ENCODE data around the gene MYO15B.

Gene MYO15B

DNA sequence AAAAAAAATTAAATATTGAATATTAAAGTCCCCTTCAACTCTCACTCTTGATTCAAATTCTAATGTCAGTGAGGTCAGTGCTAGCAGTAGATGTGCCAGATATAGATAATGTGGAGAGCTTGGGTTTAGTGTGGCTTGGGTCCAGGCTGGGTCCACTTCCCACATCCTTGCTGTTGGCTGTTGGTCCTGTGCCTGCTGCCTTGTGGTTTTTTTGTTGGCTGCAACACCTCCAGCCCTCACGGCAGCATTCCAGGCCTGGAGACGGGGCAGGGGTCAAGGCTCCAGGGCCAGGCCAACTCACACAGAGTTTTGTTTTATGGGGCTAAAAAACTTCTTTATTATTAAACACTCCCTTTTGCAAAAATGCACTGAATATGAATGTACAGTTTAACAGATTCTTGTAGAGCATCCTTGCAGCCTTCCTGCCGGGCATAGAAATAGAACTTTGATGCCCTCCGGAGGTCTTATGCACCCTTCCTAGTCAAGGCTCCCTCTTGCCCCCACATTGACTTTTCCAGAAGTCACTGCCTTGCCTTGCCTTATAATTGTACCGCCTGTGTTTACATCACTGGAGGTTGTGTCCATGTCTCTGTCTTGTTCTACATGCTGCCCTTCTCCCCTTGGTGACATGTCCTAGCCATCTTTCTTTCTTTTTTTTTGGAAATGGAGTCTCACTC is 25.5 kb upstream of the MYO15B start:
- H3K9ac ChIP-seq (ENCODE audit: low read depth, low read length, poor library complexity, severe bottlenecking): no peak overlapping the region

GRCh38 chr17:75563063-75563758 is 24.4 kb upstream of the MYO15B start:
- Histone ChIP-seq H3K9me3 (ENCODE audit: insufficient read depth, low read depth, low read length) (no peaks in the 10 kb centered on the region), H3K36me3 (ENCODE audit: insufficient read depth, low read length) (no peaks in the 10 kb centered on the region), H2AFZ (ENCODE audit: low read length) (no peak overlapping the region), H3K79me2 (ENCODE audit: insufficient read depth, low read length) (no peaks in the 10 kb centered on the region), H3K9me2 (replicated peaks; ENCODE audit: low read depth, low read length) (no peaks in the 10 kb centered on the region), H4K20me1 (ENCODE audit: insufficient read depth, low read length, poor library complexity, severe bottlenecking) (no peaks in the 10 kb centered on the region), H3K4me1 (ENCODE audit: insufficient read depth, low read length, poor library complexity, severe bottlenecking) (no peaks in the 10 kb centered on the region), H3F3A (ENCODE audit: low read depth) (no peaks in the 10 kb centered on the region), H3K4me3 (ENCODE audit: low read length, poor library complexity, severe bottlenecking) (no peak overlapping the region), H3K4me2 (ENCODE audit: low read depth, low read length, poor library complexity, severe bottlenecking) (no peak overlapping the region), H3K27me3 (ENCODE audit: insufficient read depth, low read length, poor library complexity, severe bottlenecking) (no peaks in the 10 kb centered on the region), H3K9ac (ENCODE audit: low read depth, low read length, poor library complexity, severe bottlenecking) (no peak overlapping the region)
- TF ChIP-seq EZH2phosphoT487 (IDR thresholded peaks at IDR 0.05; ENCODE audit: borderline replicate concordance): no peak
- TF ChIP-seq, protein P1, sequence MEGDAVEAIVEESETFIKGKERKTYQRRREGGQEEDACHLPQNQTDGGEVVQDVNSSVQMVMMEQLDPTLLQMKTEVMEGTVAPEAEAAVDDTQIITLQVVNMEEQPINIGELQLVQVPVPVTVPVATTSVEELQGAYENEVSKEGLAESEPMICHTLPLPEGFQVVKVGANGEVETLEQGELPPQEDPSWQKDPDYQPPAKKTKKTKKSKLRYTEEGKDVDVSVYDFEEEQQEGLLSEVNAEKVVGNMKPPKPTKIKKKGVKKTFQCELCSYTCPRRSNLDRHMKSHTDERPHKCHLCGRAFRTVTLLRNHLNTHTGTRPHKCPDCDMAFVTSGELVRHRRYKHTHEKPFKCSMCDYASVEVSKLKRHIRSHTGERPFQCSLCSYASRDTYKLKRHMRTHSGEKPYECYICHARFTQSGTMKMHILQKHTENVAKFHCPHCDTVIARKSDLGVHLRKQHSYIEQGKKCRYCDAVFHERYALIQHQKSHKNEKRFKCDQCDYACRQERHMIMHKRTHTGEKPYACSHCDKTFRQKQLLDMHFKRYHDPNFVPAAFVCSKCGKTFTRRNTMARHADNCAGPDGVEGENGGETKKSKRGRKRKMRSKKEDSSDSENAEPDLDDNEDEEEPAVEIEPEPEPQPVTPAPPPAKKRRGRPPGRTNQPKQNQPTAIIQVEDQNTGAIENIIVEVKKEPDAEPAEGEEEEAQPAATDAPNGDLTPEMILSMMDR (conservative IDR thresholded peaks at IDR 0.05; ENCODE audit: low read length): no peak

More for the DNA sequence above, 25.5 kb upstream of the MYO15B start:
- H3K9me3 ChIP-seq (ENCODE audit: insufficient read depth, low read depth, low read length): no peaks in the 10 kb centered on the region
- no peaks in the 10 kb centered on the region for H3K9me2 ChIP-seq (replicated peaks; ENCODE audit: low read depth, low read length)
- no peaks in the 10 kb centered on the region for H3K36me3 ChIP-seq (ENCODE audit: insufficient read depth, low read length)
- H3K4me2 ChIP-seq (ENCODE audit: low read depth, low read length, poor library complexity, severe bottlenecking): no peak overlapping the region
- no peaks in the 10 kb centered on the region for H4K20me1 ChIP-seq (ENCODE audit: insufficient read depth, low read length, poor library complexity, severe bottlenecking)
- no peak for TF ChIP-seq EZH2phosphoT487 (IDR thresholded peaks at IDR 0.05; ENCODE audit: borderline replicate concordance)
- TF ChIP-seq, protein P1 (conservative IDR thresholded peaks at IDR 0.05; ENCODE audit: low read length): no peak
- H2AFZ ChIP-seq (ENCODE audit: low read length): no peak overlapping the region
- H3K27me3 ChIP-seq (ENCODE audit: insufficient read depth, low read length, poor library complexity, severe bottlenecking): no peaks in the 10 kb centered on the region
- H3K79me2 ChIP-seq (ENCODE audit: insufficient read depth, low read length): no peaks in the 10 kb centered on the region
- H3K4me1 ChIP-seq (ENCODE audit: insufficient read depth, low read length, poor library complexity, severe bottlenecking): no peaks in the 10 kb centered on the region
- H3K4me3 ChIP-seq (ENCODE audit: low read length, poor library complexity, severe bottlenecking): no peak overlapping the region
- no peaks in the 10 kb centered on the region for H3F3A ChIP-seq (ENCODE audit: low read depth)

GRCh38 chr17:75564195-75564594 is 23.4 kb upstream of the MYO15B start:
- Histone ChIP-seq H3K4me3 (ENCODE audit: low read length, poor library complexity, severe bottlenecking) (no peak overlapping the region), H4K20me1 (ENCODE audit: insufficient read depth, low read length, poor library complexity, severe bottlenecking) (no peaks in the 10 kb centered on the region), H3K4me1 (ENCODE audit: insufficient read depth, low read length, poor library complexity, severe bottlenecking) (no peaks in the 10 kb centered on the region), H3K79me2 (ENCODE audit: insufficient read depth, low read length) (no peaks in the 10 kb centered on the region), H3K27me3 (ENCODE audit: insufficient read depth, low read length, poor library complexity, severe bottlenecking) (no peaks in the 10 kb centered on the region), H2AFZ (ENCODE audit: low read length) (no peak overlapping the region), H3K36me3 (ENCODE audit: insufficient read depth, low read length) (no peaks in the 10 kb centered on the region), H3K9ac (ENCODE audit: low read depth, low read length, poor library complexity, severe bottlenecking) (no peak overlapping the region), H3K4me2 (ENCODE audit: low read depth, low read length, poor library complexity, severe bottlenecking) (no peak overlapping the region), H3K9me2 (replicated peaks; ENCODE audit: low read depth, low read length) (no peaks in the 10 kb centered on the region), H3K9me3 (ENCODE audit: insufficient read depth, low read depth, low read length) (no peaks in the 10 kb centered on the region), H3F3A (ENCODE audit: low read depth) (no peaks in the 10 kb centered on the region)
- no peak for TF ChIP-seq EZH2phosphoT487 (IDR thresholded peaks at IDR 0.05; ENCODE audit: borderline replicate concordance)
- TF ChIP-seq, protein P1 (conservative IDR thresholded peaks at IDR 0.05; ENCODE audit: low read length): no peak
